Stomach smooth muscle (tissue), 2 donors: ENCODE measurements around the gene AARS1.
"Not testable (repeated sequence)": the region's sequence is repeated elsewhere in the genome, so short reads cannot be mapped to it uniquely, and the experiment has no call there.

Experiments
- H3K27ac ChIP-seq: one replicate; pipeline ENCODE4 v1.7.0; 2013; ENCODE audit warnings: mild to moderate bottlenecking, low read length, inconsistent platforms
- H3K27me3 ChIP-seq, 2 donors: one replicate each; pipeline ENCODE4 v1.7.0; 2013; ENCODE audit warnings: low read length in 2 of 2; ENCODE audit not compliant: insufficient read depth in 2 of 2, control insufficient read depth in 1 of 2
- H3K36me3 ChIP-seq, 2 donors: one replicate each; pipeline ENCODE4 v1.7.0; 2013; ENCODE audit warnings: low read length in 2 of 2; ENCODE audit not compliant: control insufficient read depth in 2 of 2, insufficient read depth in 2 of 2
- H3K4me1 ChIP-seq: one replicate; pipeline ENCODE4 v1.7.0; 2013; ENCODE audit warnings: low read length; ENCODE audit not compliant: control insufficient read depth, insufficient read depth
- H3K4me3 ChIP-seq, 2 donors: one replicate each; pipeline ENCODE4 v1.7.0; 2013; ENCODE audit warnings: low read length in 2 of 2
- H3K9ac ChIP-seq, 2 donors: one replicate each; pipeline ENCODE4 v1.7.0; 2013; ENCODE audit warnings: low read length in 2 of 2, mild to moderate bottlenecking in 1 of 2
- H3K9me3 ChIP-seq, 2 donors: one replicate each; pipeline ENCODE4 v1.7.0; 2013; ENCODE audit warnings: low read length in 2 of 2; ENCODE audit not compliant: control insufficient read depth in 2 of 2
- donor health status: healthy.
- donor health status: Pancreatic carcinoma.

The AARS1 gene

DNA sequence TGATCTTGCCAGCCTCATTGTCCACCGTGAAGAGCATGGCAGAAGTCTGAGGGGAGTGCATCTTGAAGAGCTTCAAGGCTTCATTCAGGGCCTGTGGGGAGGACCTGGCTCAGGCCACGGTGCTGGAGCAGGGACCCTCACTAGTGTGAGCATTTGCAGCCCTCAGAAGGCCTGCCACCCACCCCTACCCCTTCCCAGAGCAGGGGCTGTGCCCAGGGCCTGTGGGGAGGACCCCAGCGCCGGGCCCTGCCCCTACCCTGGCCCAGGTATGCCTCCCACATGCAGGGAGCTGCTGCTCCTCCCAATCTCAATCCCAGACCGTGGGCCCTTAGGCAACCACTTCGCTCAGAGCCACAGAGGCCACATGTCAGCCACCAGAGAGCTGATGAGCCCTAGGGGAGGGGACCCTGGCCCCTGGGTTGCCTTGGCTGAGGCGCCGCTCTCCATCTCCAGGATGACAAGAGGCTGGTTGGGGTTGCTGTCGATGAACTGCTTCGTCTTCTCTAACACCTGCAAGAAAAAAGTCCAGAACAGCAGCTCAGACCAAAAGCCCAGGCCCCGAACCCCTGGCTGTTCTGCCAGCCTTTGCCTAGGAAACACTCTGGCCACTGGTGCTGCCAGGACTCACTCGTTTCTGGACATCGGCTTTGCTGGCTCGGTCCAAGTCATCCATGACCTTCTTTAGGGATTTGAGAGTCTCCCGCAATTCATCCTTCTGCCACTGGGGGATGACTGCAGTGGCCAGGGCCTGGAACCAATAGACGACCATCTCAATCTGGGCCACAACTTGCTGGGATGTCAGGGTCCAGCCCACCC lies 35.8 kb downstream of the AARS1 start:
- H3K4me3 ChIP-seq = no peak overlapping the region
- H3K36me3 ChIP-seq = peaks cover 47 to 52% of the 10 kb centered on the region in 2 donors
- H3K9me3 ChIP-seq = no peaks in the 10 kb centered on the region
- H3K4me1 ChIP-seq = peaks cover 14% of the 10 kb centered on the region
- no peak overlapping the region for H3K9ac ChIP-seq
- no peak overlapping the region for H3K27ac ChIP-seq
- no peaks in the 10 kb centered on the region for H3K27me3 ChIP-seq

DNA sequence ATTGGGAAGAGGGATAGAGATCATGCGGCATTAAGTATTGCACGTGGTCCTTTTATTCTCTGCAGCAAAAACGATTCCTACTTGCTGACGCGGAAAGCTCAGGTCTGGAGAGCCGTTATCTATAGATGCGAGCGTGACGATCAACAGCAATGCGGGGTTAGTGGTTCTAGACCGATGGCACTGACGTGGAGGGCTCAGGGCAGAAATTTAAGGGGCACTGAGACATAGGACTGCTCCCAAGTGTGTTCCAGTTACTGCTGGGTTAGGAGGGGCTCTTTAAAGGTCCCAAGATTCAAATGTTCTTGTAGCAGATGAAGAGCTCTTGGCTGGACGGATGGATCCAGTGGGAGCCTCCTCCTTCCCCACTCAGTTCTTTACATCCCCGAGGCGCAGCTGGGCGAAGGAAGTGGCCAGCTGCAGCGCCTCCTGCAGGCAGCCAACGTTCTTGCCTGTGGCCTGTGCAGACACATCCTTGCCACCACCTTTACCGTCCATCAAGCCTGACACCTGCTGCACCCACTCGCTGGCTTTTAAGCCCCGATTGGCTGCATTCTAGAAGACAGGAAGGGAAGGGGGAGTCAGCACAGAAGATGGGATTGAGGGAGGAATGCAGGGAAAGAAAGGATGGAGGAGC lies 36.8 kb downstream of the AARS1 start:
- Histone ChIP-seq H3K4me3 (no peak overlapping the region), H3K36me3 (peaks cover 39 to 44% of the 10 kb centered on the region in 2 donors), H3K27ac (peak overlapping the region; percentile 41), H3K9me3 (no peaks in the 10 kb centered on the region), H3K9ac (no peak overlapping the region), H3K27me3 (no peaks in the 10 kb centered on the region), H3K4me1 (peaks cover 14% of the 10 kb centered on the region)

- H3K4me3 ChIP-seq = peak within 1 kb of the TSS; percentile 76 to 79
- no peaks in the 10 kb centered on the region for H3K9me3 ChIP-seq
- peak within 1 kb of the TSS; percentile 69 to 75 for H3K9ac ChIP-seq
- H3K36me3 ChIP-seq = peaks cover 38 to 40% of the 10 kb centered on the region in 2 donors
- no peaks in the 10 kb centered on the region for H3K27me3 ChIP-seq
- H3K4me1 ChIP-seq = peaks cover 14% of the 10 kb centered on the region
- peak within 1 kb of the TSS; percentile 41 for H3K27ac ChIP-seq
Observed at GRCh38 chr16:70251629-70252354, 37.5 kb downstream of the AARS1 start, which contains the start of gene EXOSC6. EXOSC6 (minus strand) TSS chr16:70251940; CDS start chr16:70251900, 40 bp downstream.

DNA sequence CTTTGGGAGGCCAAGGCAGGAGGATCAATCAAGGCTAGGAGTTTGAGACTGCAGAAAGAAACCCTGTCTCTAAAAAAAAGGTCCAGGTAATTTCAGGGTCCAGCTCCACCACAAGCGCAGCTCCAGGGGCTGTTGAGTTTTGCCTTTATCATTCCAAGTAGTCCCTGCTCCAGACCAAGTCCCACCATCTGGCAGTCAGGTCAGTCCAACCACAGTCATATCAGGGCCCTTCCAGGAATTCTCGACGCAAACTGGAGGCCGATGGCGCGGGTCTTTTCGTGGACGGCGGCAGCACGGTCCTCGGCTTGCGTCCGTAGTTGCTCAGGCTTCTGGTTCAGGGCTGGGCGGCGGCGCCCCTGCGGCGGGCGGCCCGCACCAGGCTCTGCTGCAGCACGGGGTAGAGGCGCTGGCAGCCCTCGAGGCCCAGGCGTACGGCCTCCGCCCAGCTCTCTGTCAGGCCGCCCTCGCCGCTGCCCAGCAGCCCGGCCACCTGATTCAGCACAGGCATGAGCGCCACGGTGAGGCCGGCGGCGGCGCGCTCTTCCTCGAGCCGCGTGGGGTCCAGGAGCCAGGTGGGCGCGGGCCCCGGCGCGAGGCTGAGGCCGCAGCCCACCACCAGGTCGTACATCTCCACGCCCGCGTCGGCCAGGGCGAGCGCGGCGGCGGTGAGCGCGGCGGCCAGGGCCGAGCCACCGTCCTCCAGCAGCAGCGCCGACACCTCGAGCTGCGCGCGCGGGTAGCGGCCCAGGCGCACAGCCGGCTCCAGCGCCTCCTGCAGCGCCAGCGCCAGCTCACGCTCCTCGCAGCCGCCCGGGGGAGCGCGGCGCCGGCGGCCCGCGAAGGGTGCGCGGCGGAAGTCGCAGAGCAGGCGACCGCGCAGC lies 38.3 kb downstream of the AARS1 start:
- H3K9ac ChIP-seq = peak overlapping the region; percentile 60 to 73
- H3K36me3 ChIP-seq = peaks cover 33 to 34% of the 10 kb centered on the region in 2 donors
- no peaks in the 10 kb centered on the region for H3K27me3 ChIP-seq
- H3K4me1 ChIP-seq = peaks cover 14% of the 10 kb centered on the region
- peak overlapping the region; percentile 76 to 79 for H3K4me3 ChIP-seq
- H3K27ac ChIP-seq = peak overlapping the region; percentile 41
- H3K9me3 ChIP-seq = no peaks in the 10 kb centered on the region

GRCh38 chr16:70249697-70250096 lies 39.6 kb downstream of the AARS1 start:
- H3K36me3 ChIP-seq = peaks cover 23 to 25% of the 10 kb centered on the region in 2 donors
- peaks cover 14% of the 10 kb centered on the region for H3K4me1 ChIP-seq
- H3K9ac ChIP-seq, H3K27me3 ChIP-seq, H3K9me3 ChIP-seq, H3K4me3 ChIP-seq, H3K27ac ChIP-seq: not testable (repeated sequence)

DNA sequence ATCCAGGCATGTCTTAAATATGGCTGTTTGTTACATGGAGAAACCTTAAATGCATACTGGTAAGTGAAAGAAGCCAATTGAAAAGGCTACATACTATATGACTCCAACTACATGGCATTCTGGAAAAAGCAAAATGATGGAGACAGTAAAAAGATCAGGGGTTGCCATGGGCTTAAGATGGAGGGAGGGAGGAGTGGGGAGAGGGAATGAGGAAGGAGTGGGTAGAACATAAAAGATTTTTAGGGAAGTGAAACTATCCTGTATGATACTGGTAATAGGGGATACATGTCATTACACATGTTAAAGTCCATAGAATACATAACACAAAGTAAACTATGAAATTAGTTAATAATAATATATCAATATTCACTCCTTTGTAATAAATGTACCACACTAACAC lies 50.5 kb downstream of the AARS1 start:
- H3K36me3 ChIP-seq = not testable (repeated sequence)

DNA sequence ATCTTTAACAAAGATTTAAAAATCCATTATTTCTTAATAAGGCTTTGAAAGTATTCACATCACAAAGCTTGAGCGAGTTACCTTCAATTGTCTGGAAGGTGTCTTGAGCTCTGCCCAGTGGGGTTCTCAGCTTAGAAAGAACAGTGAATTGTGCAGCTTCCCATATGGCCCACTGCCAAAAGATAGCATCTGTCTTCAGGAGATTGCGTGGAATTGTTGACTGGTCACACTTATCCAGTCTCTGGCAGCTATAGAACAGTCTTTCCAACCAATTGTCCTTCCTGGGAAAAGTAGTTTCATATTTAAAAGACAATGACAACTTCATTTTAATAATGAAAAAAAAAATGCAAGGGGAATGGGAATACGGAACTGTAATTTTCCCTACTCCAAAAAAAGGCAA lies 57.5 kb downstream of the AARS1 start:
- H3K36me3 ChIP-seq, H3K27me3 ChIP-seq, H3K9me3 ChIP-seq, H3K27ac ChIP-seq, H3K9ac ChIP-seq, H3K4me3 ChIP-seq, H3K4me1 ChIP-seq: not testable (repeated sequence)

More for the DNA sequence above, 50.5 kb downstream of the AARS1 start:
- not testable (repeated sequence) for H3K9me3 ChIP-seq, H3K4me1 ChIP-seq, H3K9ac ChIP-seq, H3K27me3 ChIP-seq, H3K27ac ChIP-seq, H3K4me3 ChIP-seq

DNA sequence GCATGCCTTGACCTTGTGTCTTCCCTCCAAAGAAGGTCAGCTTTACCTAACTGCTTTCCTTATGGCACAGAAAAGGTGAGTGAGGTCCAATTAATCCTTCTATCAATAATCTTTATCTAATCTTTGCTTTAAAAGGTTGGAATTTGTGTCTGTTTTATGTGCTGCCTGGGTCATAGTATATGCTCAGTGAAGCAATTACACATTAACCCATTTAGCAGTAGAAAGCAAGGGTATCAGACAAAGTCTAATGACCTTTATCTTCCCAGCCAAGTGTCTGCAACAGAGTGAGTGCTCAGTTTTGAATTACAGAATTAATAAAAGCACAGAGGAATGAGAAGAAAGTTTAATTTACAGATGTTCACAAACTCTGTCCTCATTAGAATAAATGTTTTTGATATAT lies 63.3 kb downstream of the AARS1 start:
- H3K36me3 ChIP-seq, H3K27me3 ChIP-seq, H3K9ac ChIP-seq, H3K27ac ChIP-seq, H3K4me1 ChIP-seq, H3K4me3 ChIP-seq, H3K9me3 ChIP-seq: not testable (repeated sequence)

GRCh38 chr16:70225430-70225829 lies 63.9 kb downstream of the AARS1 start:
- H3K4me1 ChIP-seq, H3K4me3 ChIP-seq, H3K36me3 ChIP-seq, H3K27me3 ChIP-seq, H3K9ac ChIP-seq, H3K9me3 ChIP-seq, H3K27ac ChIP-seq: not testable (repeated sequence)

- H3K27me3 ChIP-seq, H3K4me1 ChIP-seq, H3K27ac ChIP-seq, H3K36me3 ChIP-seq, H3K9me3 ChIP-seq, H3K4me3 ChIP-seq, H3K9ac ChIP-seq: not testable (repeated sequence)
Observed at GRCh38 chr16:70224645-70225044, 64.7 kb downstream of the AARS1 start.
